GM12878 (cell line): ENCODE measurements around the gene OR2D3. TPM values are rescaled to one million over a fixed set of nuclear protein-coding genes. Genes with fewer than 3 reads are reported as not detected.
A peak's percentile ranks its signal among the peaks of the same experiment; 100 is the strongest.

Source experiments
- ATAC-seq: fragments of 200-7000 bp; cut with Tn5 transposase; 3 replicates; pipeline ENCODE4 v1.9.1; 2020; ENCODE audit warnings: mild to moderate bottlenecking, moderate library complexity
- BruUV-seq: library from RNA; stranded (reverse); fragments of 400-500 nt; replicated peaks from 2 replicates; lab custom pipeline; 2021; lab: Mats Ljungman, UMichigan
- CTCF ChIA-PET: fragments of 300-600 bp; sonication (Branson Sonifier 250); formaldehyde crosslinking; extraction: SDS; loops from one replicate; lab custom pipeline; 2021; ENCODE audit warnings: inconsistent platforms; lab: Yijun Ruan, JAX
- POLR2A ChIA-PET: fragments of 350-600 bp; formaldehyde crosslinking; extraction: SDS; loops from one replicate; lab custom pipeline; 2021; ENCODE audit warnings: inconsistent platforms; lab: Charles Lee
- RAD21 ChIA-PET: fragments of 300-600 bp; sonication (Branson Sonifier 250); formaldehyde crosslinking; loops from one replicate; lab custom pipeline; 2023; ENCODE audit warnings: antibody characterized with exemption; ENCODE audit not compliant: unreplicated experiment; lab: Charles Lee
- SMC1A ChIA-PET: fragments of 300-600 bp; sonication (Branson Sonifier 250); formaldehyde crosslinking; loops from one replicate; lab custom pipeline; 2023; ENCODE audit not compliant: unreplicated experiment, uncharacterized antibody; lab: Charles Lee
- DNase-seq: peaks from one replicate; pipeline ENCODE4 v3.0.0-alpha.2; 2011; ENCODE audit warnings: low read depth, low spot score
- FAIRE-seq: peaks from 3 replicates; lab custom pipeline; 2011; peaks lifted over from hg19 to GRCh38; lab: Jason Lieb, UNC
- H2AFZ ChIP-seq: 2 replicates; pipeline ENCODE4 v1.6.0; 2011; ENCODE audit warnings: low read depth, low read length, control low read depth; ENCODE audit not compliant: control insufficient read depth
- H3K27ac ChIP-seq: 2 replicates; pipeline ENCODE4 v1.5.1; 2011; ENCODE audit warnings: control low read depth; ENCODE audit not compliant: control insufficient read depth, insufficient read depth
- H3K27me3 ChIP-seq, 2 experiments: replicated peaks in 1 of 2; 2 replicates each; pipeline versions ENCODE4 v1.6.0 to v1.6.1; 2011; ENCODE audit warnings: low read length in 1 of 2; ENCODE audit not compliant: control insufficient read depth in 2 of 2, insufficient read depth in 2 of 2
- H3K36me3 ChIP-seq, 2 experiments: 2 replicates each; pipeline ENCODE4 v1.5.1; 2011; ENCODE audit warnings: low read length in 1 of 2; ENCODE audit not compliant: control insufficient read depth in 2 of 2, insufficient read depth in 2 of 2
- H3K4me1 ChIP-seq: 2 replicates; pipeline ENCODE4 v1.6.1; 2011; ENCODE audit warnings: mild to moderate bottlenecking, low read length, moderate library complexity, mixed read lengths; ENCODE audit not compliant: control insufficient read depth, insufficient read depth
- H3K4me2 ChIP-seq: 2 replicates; pipeline ENCODE4 v1.6.0; 2011; ENCODE audit warnings: control low read depth; ENCODE audit not compliant: control insufficient read depth, insufficient read depth
- H3K4me3 ChIP-seq: fragments of 200-600 bp; sonication (generic); 2 replicates; pipeline ENCODE4 v1.5.1; 2016
- H3K79me2 ChIP-seq: 2 replicates; pipeline ENCODE4 v1.6.0; 2011; ENCODE audit warnings: low read length; ENCODE audit not compliant: control insufficient read depth, insufficient read depth
- H3K9ac ChIP-seq: 2 replicates; pipeline ENCODE4 v1.8.0; 2011; ENCODE audit warnings: low read length, control low read depth, mixed read lengths; ENCODE audit not compliant: control insufficient read depth, insufficient read depth
- H3K9me3 ChIP-seq: replicated peaks from 3 replicates; pipeline ENCODE4 v1.5.1; 2011; ENCODE audit warnings: mild to moderate bottlenecking, low read length; ENCODE audit not compliant: control insufficient read depth, insufficient read depth
- H4K20me1 ChIP-seq: 2 replicates; pipeline ENCODE4 v1.6.0; 2011; ENCODE audit not compliant: control insufficient read depth, insufficient read depth
- BRCA1 ChIP-seq: IDR thresholded peaks from 2 replicates; pipeline ENCODE4 v1.6.1; 2011; ENCODE audit warnings: low read depth, low read length, improper control_type of control experiment
- EED ChIP-seq: sonication (generic); IDR thresholded peaks from 2 replicates; pipeline ENCODE4 v1.6.1; 2016; ENCODE audit warnings: antibody characterized with exemption, low read depth
- EGR1 ChIP-seq, 2 experiments: IDR thresholded peaks; 1 replicate in 1 of 2; 2 replicates in 1 of 2; pipeline ENCODE4 v1.6.1; 2011 to 2012; ENCODE audit warnings: low read depth in 2 of 2, low read length in 2 of 2, borderline replicate concordance in 1 of 2, mild to moderate bottlenecking in 1 of 2, moderate library complexity in 1 of 2
- ESRRA ChIP-seq: IDR thresholded peaks from 2 replicates; pipeline ENCODE4 v1.6.1; 2012; ENCODE audit warnings: mild to moderate bottlenecking, low read length, improper control_type of control experiment
- FOXK2 ChIP-seq: fragments of 450-650 bp; IDR thresholded peaks from 2 replicates; pipeline ENCODE4 v1.6.1; 2017; ENCODE audit warnings: mild to moderate bottlenecking, moderate library complexity
- HCFC1 ChIP-seq: fragments of 150-350 bp; IDR thresholded peaks from 2 replicates; pipeline ENCODE4 v1.6.1; 2014; ENCODE audit warnings: low read length
- MEF2A ChIP-seq: IDR thresholded peaks from 2 replicates; pipeline ENCODE4 v1.6.1; 2011; ENCODE audit warnings: low read depth, mild to moderate bottlenecking, low read length, moderate library complexity; ENCODE audit not compliant: insufficient read depth
- NFYB ChIP-seq: IDR thresholded peaks from 2 replicates; pipeline ENCODE4 v1.6.1; 2011; ENCODE audit warnings: low read depth, mild to moderate bottlenecking, low read length, improper control_type of control experiment, moderate library complexity; ENCODE audit not compliant: insufficient read depth
- PKNOX1 ChIP-seq: fragments of 450-650 bp; IDR thresholded peaks from 2 replicates; pipeline ENCODE4 v1.6.1; 2016; ENCODE audit warnings: mild to moderate bottlenecking
- PML ChIP-seq: IDR thresholded peaks from 2 replicates; pipeline ENCODE4 v1.6.1; 2012; ENCODE audit warnings: low read length, inconsistent platforms
- RB1 ChIP-seq: fragments of 450-650 bp; formaldehyde crosslinking; IDR thresholded peaks from 2 replicates; pipeline ENCODE4 v1.6.1; 2017; ENCODE audit warnings: mild to moderate bottlenecking, borderline replicate concordance
- SMC3 ChIP-seq: IDR thresholded peaks from 2 replicates; pipeline ENCODE4 v1.6.1; 2011; ENCODE audit warnings: low read length, improper control_type of control experiment, borderline replicate concordance
- SREBF1 ChIP-seq: IDR thresholded peaks from 2 replicates; pipeline ENCODE4 v1.6.1; 2012; ENCODE audit warnings: mild to moderate bottlenecking, low read length
- SUPT20H ChIP-seq: IDR thresholded peaks from 2 replicates; pipeline ENCODE4 v1.6.1; 2011; ENCODE audit warnings: low read depth, mild to moderate bottlenecking, low read length, moderate library complexity, borderline replicate concordance; ENCODE audit not compliant: control insufficient read depth
- TCF7 ChIP-seq: IDR thresholded peaks from 2 replicates; pipeline ENCODE4 v1.6.1; 2014; ENCODE audit warnings: antibody characterized with exemption, borderline replicate concordance
- USF1 ChIP-seq: IDR thresholded peaks from 2 replicates; pipeline ENCODE4 v1.6.1; 2011; ENCODE audit warnings: borderline replicate concordance, low read depth, mild to moderate bottlenecking, moderate library complexity, mixed read lengths, low read length; ENCODE audit not compliant: insufficient read depth; ENCODE audit errors: extremely low read length
- WGBS: methylation state at CpG from one replicate; pipeline ENCODE4 v1.1.6; 2016; ENCODE audit warnings: low lambda C conversion rate; ENCODE audit not compliant: insufficient replicate concordance, insufficient coverage; ENCODE audit errors: missing lambda C conversion rate; 5-methylcytosine and 5-hydroxymethylcytosine counted together
- in situ Hi-C: fragments of 300-500 bp; cut with MboI; formaldehyde crosslinking; loops from 9 replicates; pipeline ENCODE4 v1.14.3; 2018; ENCODE audit warnings: mixed read lengths
- intact Hi-C: fragments of 100-400 bp; cut with micrococcal nuclease; formaldehyde crosslinking; loops from one replicate; pipeline ENCODE4 v1.14.2; 2022; ENCODE audit not compliant: unreplicated experiment
- polyA plus RNA-seq, 11 experiments: library from polyadenylated mRNA; depleted of rRNA in 4 of 11; unstranded in 6 of 11; stranded (reverse) in 5 of 11; fragments of >200 nt; fragmentation: Nextera tagmentation in 4 of 11; fragmentation: Illumina TruSeq in 1 of 11; extraction: Ambion mirVana in 4 of 11; extraction: Trizol in 1 of 11; gene quantifications; 1 replicate in 1 of 11; 2 replicates in 10 of 11; pipeline versions ENCODE4 v1.2.1 to v1.2.3, GENCODE V29; 2011 to 2016; ENCODE audit warnings: inconsistent platforms in 2 of 11, missing spikeins in 2 of 11, low read depth in 1 of 11
- total RNA-seq, 4 experiments: library from RNA; depleted of rRNA in 3 of 4; stranded (reverse); fragments of >200 nt in 3 of 4; fragmentation: Illumina TruSeq in 1 of 4; extraction: Trizol in 1 of 4; gene quantifications; 2 replicates each; pipeline versions ENCODE4 v1.2.1 to v1.2.3, GENCODE V29; 2013 to 2021
- TF ChIP-seq, protein P1 (sequence below): IDR thresholded peaks from 2 replicates; pipeline ENCODE4 v1.6.1; 2011; ENCODE audit warnings: borderline replicate concordance, low read depth, mild to moderate bottlenecking, moderate library complexity, low read length; ENCODE audit not compliant: insufficient read depth, poor library complexity, severe bottlenecking

The OR2D3 gene
- total and polyA plus RNA-seq, 10 of the 15 experiments (the other 5 are each of a cell fraction or from before 2014, with no cell fraction given) = 0.20 TPM; not detected in 9

DNA sequence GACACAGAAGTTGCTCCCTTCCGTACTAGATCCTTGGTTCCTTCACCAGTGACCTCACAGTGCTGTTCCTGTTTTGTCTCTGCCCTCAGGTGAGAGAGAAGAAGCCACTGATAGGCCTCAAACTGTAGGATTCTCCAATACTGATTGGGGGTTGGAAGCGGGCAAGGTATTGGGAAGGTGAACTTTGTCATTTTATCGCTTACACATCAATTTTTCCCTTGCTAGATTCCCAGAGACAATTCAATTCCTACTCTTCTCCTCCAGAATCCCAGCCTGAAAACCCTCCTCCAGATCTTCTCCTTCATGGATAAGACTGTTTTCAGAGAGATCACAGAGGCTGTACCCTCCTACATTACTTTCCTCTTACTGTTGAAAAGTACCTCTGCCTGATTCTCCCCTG, 9.4 kb upstream of the OR2D3 start (continued):
- TF ChIP-seq NFYB = no peak
- no peak for TF ChIP-seq PML
- TF ChIP-seq EED = no peak
- no peak for TF ChIP-seq HCFC1
- no peak for TF ChIP-seq SUPT20H
- no peak for TF ChIP-seq RB1
- no peak for TF ChIP-seq ESRRA

DNA sequence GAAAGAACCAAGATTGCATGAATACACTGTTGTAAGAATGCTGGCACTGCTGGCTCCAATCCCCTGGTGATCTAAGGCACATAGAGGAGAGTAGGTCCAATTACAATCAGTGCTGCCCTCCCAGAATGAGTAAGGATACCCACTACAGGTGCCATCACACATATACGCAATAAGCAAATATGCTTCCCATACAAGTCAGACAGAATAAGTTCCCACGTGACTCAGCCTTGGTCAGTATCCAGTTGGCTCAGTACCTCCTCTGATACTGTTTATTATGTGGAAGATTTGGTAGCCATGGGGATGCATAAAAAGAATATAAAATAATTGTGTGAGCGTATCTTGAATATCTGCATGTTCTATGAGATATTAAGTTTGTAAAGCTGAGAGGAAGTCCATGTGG, 8.9 kb upstream of the OR2D3 start:
- Histone ChIP-seq H3K27ac (no peak overlapping the region), H3K4me3 (no peak overlapping the region), H3K79me2 (no peaks in the 10 kb centered on the region), H3K27me3 (no peaks in the 10 kb centered on the region; a peak in 1 of 4 replicates), H2AFZ (no peak overlapping the region), H3K4me1 (no peaks in the 10 kb centered on the region), H3K36me3 (no peaks in the 10 kb centered on the region), H4K20me1 (no peaks in the 10 kb centered on the region), H3K9ac (no peak overlapping the region), H3K9me3 (no peaks in the 10 kb centered on the region), H3K4me2 (no peak overlapping the region)
- peak; percentile 41 for ATAC-seq
- TF ChIP-seq RB1 (no peak), SMC3 (no peak), SREBF1 (no peak), FOXK2 (no peak), EGR1 (IDR thresholded peaks at IDR 0.05; ENCODE audit: borderline replicate concordance in 1 of 2, low read depth in 2 of 2, low read length in 2 of 2) (no peak), USF1 (no peak), PKNOX1 (no peak), TCF7 (no peak), MEF2A (no peak), BRCA1 (no peak)
- TF ChIP-seq, protein P1, sequence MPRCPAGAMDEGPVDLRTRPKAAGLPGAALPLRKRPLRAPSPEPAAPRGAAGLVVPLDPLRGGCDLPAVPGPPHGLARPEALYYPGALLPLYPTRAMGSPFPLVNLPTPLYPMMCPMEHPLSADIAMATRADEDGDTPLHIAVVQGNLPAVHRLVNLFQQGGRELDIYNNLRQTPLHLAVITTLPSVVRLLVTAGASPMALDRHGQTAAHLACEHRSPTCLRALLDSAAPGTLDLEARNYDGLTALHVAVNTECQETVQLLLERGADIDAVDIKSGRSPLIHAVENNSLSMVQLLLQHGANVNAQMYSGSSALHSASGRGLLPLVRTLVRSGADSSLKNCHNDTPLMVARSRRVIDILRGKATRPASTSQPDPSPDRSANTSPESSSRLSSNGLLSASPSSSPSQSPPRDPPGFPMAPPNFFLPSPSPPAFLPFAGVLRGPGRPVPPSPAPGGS = no peak
- DNase-seq = no peak
- in situ Hi-C loops (no loop called here), intact Hi-C loops (no loop called here)
- ChIA-PET RAD21 (no interaction called here), SMC1A (no interaction called here), CTCF (no interaction called here), POLR2A (no interaction called here)
- BruUV-seq = no TSS peak
- FAIRE-seq = no peak
- 51% methylated on average over 3 of the region's 3 CpGs for WGBS
